DND-41 (cell line): ENCODE data around the gene REELD1.

Experiments used
- ATAC-seq: fragments of 200-7000 bp; cut with Tn5 transposase; 3 replicates; pipeline ENCODE4 v1.9.1; 2021; ENCODE audit warnings: low read depth; ENCODE audit not compliant: insufficient read depth
- DNase-seq: peaks from one replicate; pipeline ENCODE4 v3.0.0-alpha.2; 2020
- H2AFZ ChIP-seq: 2 replicates; pipeline ENCODE4 v1.6.0; 2012; ENCODE audit warnings: low read depth, low read length
- H3K27ac ChIP-seq: 2 replicates; pipeline ENCODE4 v1.5.1; 2012; ENCODE audit warnings: low read length, inconsistent platforms
- H3K27me3 ChIP-seq: fragments of 200-600 bp; sonication (generic); 2 replicates; pipeline ENCODE4 v1.6.0; 2012; ENCODE audit warnings: low read length, mild to moderate bottlenecking, inconsistent platforms; ENCODE audit not compliant: insufficient read depth, poor library complexity
- H3K36me3 ChIP-seq: 2 replicates; pipeline ENCODE4 v1.5.1; 2012; ENCODE audit warnings: low read length, inconsistent platforms; ENCODE audit not compliant: insufficient read depth
- H3K4me1 ChIP-seq: 2 replicates; pipeline ENCODE4 v1.5.1; 2012; ENCODE audit warnings: mild to moderate bottlenecking, low read length; ENCODE audit not compliant: insufficient read depth
- H3K4me2 ChIP-seq: 2 replicates; pipeline ENCODE4 v1.6.0; 2012; ENCODE audit warnings: mild to moderate bottlenecking, moderate library complexity, low read length, inconsistent platforms; ENCODE audit not compliant: insufficient read depth
- H3K4me3 ChIP-seq, 2 experiments: fragments of 200-600 bp in 1 of 2; shearing (Covaris generic) in 1 of 2; 2 replicates each; pipeline ENCODE4 v1.5.1; 2012 to 2016; ENCODE audit warnings: inconsistent platforms in 2 of 2, low read length in 2 of 2, mild to moderate bottlenecking in 2 of 2, low read depth in 1 of 2, moderate library complexity in 1 of 2
- H3K79me2 ChIP-seq: 2 replicates; pipeline ENCODE4 v1.6.0; 2012; ENCODE audit warnings: low read length, inconsistent platforms; ENCODE audit not compliant: insufficient read depth
- H3K9ac ChIP-seq: 2 replicates; pipeline ENCODE4 v1.6.0; 2012; ENCODE audit warnings: low read depth, mild to moderate bottlenecking, inconsistent platforms, low read length, moderate library complexity
- H3K9me3 ChIP-seq: 2 replicates; pipeline ENCODE4 v1.5.1; 2012; ENCODE audit warnings: low read length, moderate library complexity, mild to moderate bottlenecking, inconsistent platforms; ENCODE audit not compliant: insufficient read depth, severe bottlenecking
- H4K20me1 ChIP-seq: 2 replicates; pipeline ENCODE4 v1.6.0; 2012; ENCODE audit warnings: low read length; ENCODE audit not compliant: insufficient read depth
- CTCF ChIP-seq: IDR thresholded peaks from 2 replicates; pipeline ENCODE4 v1.5.1; 2012; ENCODE audit warnings: borderline replicate concordance, low read length, moderate library complexity, mild to moderate bottlenecking; ENCODE audit not compliant: poor library complexity, severe bottlenecking; ENCODE audit errors: extremely low read depth
- EZH2 ChIP-seq: IDR thresholded peaks from 3 replicates; pipeline ENCODE4 v1.6.1; 2012; ENCODE audit warnings: borderline replicate concordance, low read depth, mild to moderate bottlenecking, moderate library complexity, low read length, inconsistent platforms; ENCODE audit not compliant: severe bottlenecking

The REELD1 gene

GRCh38 chr4:146263793-146264192 is 49.5 kb downstream of the REELD1 start:
- H3K79me2 ChIP-seq = no peaks in the 10 kb centered on the region
- ATAC-seq = no peak
- H3K4me1 ChIP-seq = no peaks in the 10 kb centered on the region
- no peaks in the 10 kb centered on the region for H3K36me3 ChIP-seq
- no peak for DNase-seq
- H3K27me3 ChIP-seq = no peaks in the 10 kb centered on the region
- no peaks in the 10 kb centered on the region for H4K20me1 ChIP-seq
- no peak overlapping the region for H3K27ac ChIP-seq
- H2AFZ ChIP-seq = no peak overlapping the region
- H3K4me3 ChIP-seq = no peak overlapping the region
- TF ChIP-seq CTCF (no peak), EZH2 (no peak)
- no peak overlapping the region for H3K4me2 ChIP-seq
- H3K9me3 ChIP-seq = no peaks in the 10 kb centered on the region
- H3K9ac ChIP-seq = no peak overlapping the region

GRCh38 chr4:146265950-146266490 is 51.7 kb downstream of the REELD1 start:
- no peak overlapping the region for H2AFZ ChIP-seq
- no peaks in the 10 kb centered on the region for H4K20me1 ChIP-seq
- H3K36me3 ChIP-seq = no peaks in the 10 kb centered on the region
- no peaks in the 10 kb centered on the region for H3K9me3 ChIP-seq
- H3K9ac ChIP-seq = no peak overlapping the region
- TF ChIP-seq CTCF (no peak), EZH2 (no peak)
- H3K4me2 ChIP-seq = no peak overlapping the region
- no peak overlapping the region for H3K4me3 ChIP-seq
- DNase-seq (no peak), ATAC-seq (no peak)
- H3K27me3 ChIP-seq = no peaks in the 10 kb centered on the region
- H3K79me2 ChIP-seq = no peaks in the 10 kb centered on the region
- H3K4me1 ChIP-seq = no peaks in the 10 kb centered on the region
- no peak overlapping the region for H3K27ac ChIP-seq

- no peaks in the 10 kb centered on the region for H3K4me1 ChIP-seq
- H3K27ac ChIP-seq = no peak overlapping the region
- no peaks in the 10 kb centered on the region for H3K79me2 ChIP-seq
- H2AFZ ChIP-seq = no peak overlapping the region
- H3K9ac ChIP-seq = no peak overlapping the region
- no peaks in the 10 kb centered on the region for H4K20me1 ChIP-seq
- no peak overlapping the region for H3K4me3 ChIP-seq
- no peak for TF ChIP-seq EZH2
- no peak for TF ChIP-seq CTCF
- DNase-seq (no peak), ATAC-seq (no peak)
- no peaks in the 10 kb centered on the region for H3K9me3 ChIP-seq
- H3K27me3 ChIP-seq = no peaks in the 10 kb centered on the region
- no peak overlapping the region for H3K4me2 ChIP-seq
- no peaks in the 10 kb centered on the region for H3K36me3 ChIP-seq
Measured at GRCh38 chr4:146267826-146268225, 53.5 kb downstream of the REELD1 start.

GRCh38 chr4:146269228-146269653 is 54.9 kb downstream of the REELD1 start:
- Histone ChIP-seq H3K4me2 (no peak overlapping the region), H3K4me1 (no peaks in the 10 kb centered on the region), H4K20me1 (no peaks in the 10 kb centered on the region), H3K4me3 (no peak overlapping the region), H3K79me2 (no peaks in the 10 kb centered on the region), H3K36me3 (no peaks in the 10 kb centered on the region), H3K9me3 (no peaks in the 10 kb centered on the region), H2AFZ (no peak overlapping the region), H3K9ac (no peak overlapping the region), H3K27me3 (no peaks in the 10 kb centered on the region), H3K27ac (no peak overlapping the region)
- DNase-seq = no peak
- TF ChIP-seq CTCF (no peak), EZH2 (no peak)
- no peak for ATAC-seq
